ENCODE data around the gene MEMO1. TPM values are rescaled to one million over a fixed set of nuclear protein-coding genes. Genes with fewer than 3 reads are reported as not detected.
"Not testable (repeated sequence)": the region's sequence is repeated elsewhere in the genome, so short reads cannot be mapped to it uniquely, and the experiment has no call there.

Gene MEMO1
- total RNA-seq, 1 donor, result 37.6 TPM

DNA sequence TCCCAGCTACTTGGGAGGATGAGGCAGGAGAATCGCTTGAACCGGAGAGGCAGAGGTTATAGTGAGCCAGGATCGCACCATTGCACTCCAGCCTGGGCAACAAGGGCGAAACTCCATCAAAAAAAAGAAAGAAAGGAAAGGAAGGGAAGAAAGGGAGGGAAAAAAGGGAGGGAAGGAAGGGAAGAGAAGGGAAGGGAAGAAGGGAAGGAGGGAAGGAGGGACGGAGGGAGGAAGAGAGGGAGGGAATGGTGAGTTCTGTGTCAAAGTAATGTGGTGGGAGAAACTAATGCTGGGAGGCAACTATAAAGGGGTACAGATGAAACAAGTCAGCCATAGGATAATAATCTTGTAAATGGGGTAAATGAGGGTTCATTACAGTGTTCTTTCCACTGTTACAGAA, 45.7 kb downstream of the MEMO1 start:
- no peak for TF ChIP-seq CTCF (IDR thresholded peaks at IDR 0.05; ENCODE audit: extremely low read depth, low read depth, low read length)
- H3K4me3 ChIP-seq (ENCODE audit: insufficient read depth, low read length), result no peak overlapping the region
- H2AFZ ChIP-seq (ENCODE audit: low read length), result no peak overlapping the region
- H3K27me3 ChIP-seq (ENCODE audit: insufficient read depth, low read length), result no peaks in the 10 kb centered on the region
- no peaks in the 10 kb centered on the region for H3K36me3 ChIP-seq (ENCODE audit: insufficient read depth, low read length)
- H3K79me2 ChIP-seq (ENCODE audit: insufficient read depth, low read length), result peaks cover 77% of the 10 kb centered on the region
- no peak for DNase-seq (ENCODE audit: insufficient read length, low spot score, missing footprints)
- H3K4me1 ChIP-seq (ENCODE audit: insufficient read depth, low read length), result peaks cover 4% of the 10 kb centered on the region
- H3K27ac ChIP-seq (ENCODE audit: low read depth, low read length), result no peak overlapping the region
- H3K4me2 ChIP-seq (ENCODE audit: insufficient read depth, low read length), result no peak overlapping the region
- peaks cover 4% of the 10 kb centered on the region for H4K20me1 ChIP-seq (ENCODE audit: insufficient read depth, low read length)
- no peaks in the 10 kb centered on the region for H3K9me3 ChIP-seq (ENCODE audit: low read depth, low read length)

DNA sequence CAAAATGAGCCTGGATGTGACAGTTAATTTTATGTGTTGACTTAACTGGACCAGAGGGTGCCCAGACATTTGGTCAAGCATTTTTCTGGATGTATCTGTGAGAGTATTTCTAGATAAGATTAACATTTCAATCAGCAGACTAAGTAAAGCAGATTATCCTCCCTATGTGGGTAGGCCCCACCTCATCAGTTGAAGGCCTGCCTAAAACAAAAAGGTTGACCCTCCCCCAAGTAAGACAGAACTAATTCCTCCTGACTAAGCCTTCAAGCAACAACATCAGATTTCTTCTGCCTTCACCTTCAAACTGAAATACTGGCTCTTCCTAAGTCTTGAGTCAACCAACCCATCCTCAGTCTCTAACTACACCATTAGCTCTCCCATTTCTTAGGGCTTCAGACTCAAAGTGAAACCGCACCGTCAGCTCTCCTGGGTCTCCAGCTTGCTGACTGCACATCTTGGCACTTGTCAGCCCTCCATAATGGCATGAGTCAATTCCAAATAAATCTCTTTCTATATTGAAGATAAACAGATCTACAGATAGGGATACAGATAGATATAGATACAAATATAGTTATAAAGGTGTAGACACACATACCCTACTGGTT, 47.9 kb downstream of the MEMO1 start:
- no peak overlapping the region for H3K4me2 ChIP-seq (ENCODE audit: insufficient read depth, low read length)
- no peaks in the 10 kb centered on the region for H3K4me1 ChIP-seq (ENCODE audit: insufficient read depth, low read length)
- H3K79me2 ChIP-seq (ENCODE audit: insufficient read depth, low read length), result peaks cover 84% of the 10 kb centered on the region
- no peak overlapping the region for H2AFZ ChIP-seq (ENCODE audit: low read length)
- H3K9me3 ChIP-seq (ENCODE audit: low read depth, low read length), result no peaks in the 10 kb centered on the region
- DNase-seq (ENCODE audit: insufficient read length, low spot score, missing footprints), result peak; percentile 36
- H3K27ac ChIP-seq (ENCODE audit: low read depth, low read length), result no peak overlapping the region
- no peak overlapping the region for H3K4me3 ChIP-seq (ENCODE audit: insufficient read depth, low read length)
- no peaks in the 10 kb centered on the region for H3K36me3 ChIP-seq (ENCODE audit: insufficient read depth, low read length)
- peaks cover 3% of the 10 kb centered on the region for H4K20me1 ChIP-seq (ENCODE audit: insufficient read depth, low read length)
- no peak for TF ChIP-seq CTCF (IDR thresholded peaks at IDR 0.05; ENCODE audit: extremely low read depth, low read depth, low read length)
- H3K27me3 ChIP-seq (ENCODE audit: insufficient read depth, low read length), result no peaks in the 10 kb centered on the region

- TF ChIP-seq CTCF (IDR thresholded peaks at IDR 0.05; ENCODE audit: extremely low read depth, low read depth, low read length), result no peak
- no peaks in the 10 kb centered on the region for H3K9me3 ChIP-seq (ENCODE audit: low read depth, low read length)
- H3K4me3 ChIP-seq (ENCODE audit: insufficient read depth, low read length), result no peak overlapping the region
- no peak overlapping the region for H3K27ac ChIP-seq (ENCODE audit: low read depth, low read length)
- no peak overlapping the region for H3K4me2 ChIP-seq (ENCODE audit: insufficient read depth, low read length)
- peaks cover 7% of the 10 kb centered on the region for H4K20me1 ChIP-seq (ENCODE audit: insufficient read depth, low read length)
- H3K4me1 ChIP-seq (ENCODE audit: insufficient read depth, low read length), result no peaks in the 10 kb centered on the region
- no peak for DNase-seq (ENCODE audit: insufficient read length, low spot score, missing footprints)
- H3K36me3 ChIP-seq (ENCODE audit: insufficient read depth, low read length), result peaks cover 3% of the 10 kb centered on the region
- H3K27me3 ChIP-seq (ENCODE audit: insufficient read depth, low read length), result no peaks in the 10 kb centered on the region
- H3K79me2 ChIP-seq (ENCODE audit: insufficient read depth, low read length), result peaks cover 97% of the 10 kb centered on the region
- no peak overlapping the region for H2AFZ ChIP-seq (ENCODE audit: low read length)
These were observed 52.6 kb downstream of the MEMO1 start for GRCh38 chr2:31958140-31958717.

DNA sequence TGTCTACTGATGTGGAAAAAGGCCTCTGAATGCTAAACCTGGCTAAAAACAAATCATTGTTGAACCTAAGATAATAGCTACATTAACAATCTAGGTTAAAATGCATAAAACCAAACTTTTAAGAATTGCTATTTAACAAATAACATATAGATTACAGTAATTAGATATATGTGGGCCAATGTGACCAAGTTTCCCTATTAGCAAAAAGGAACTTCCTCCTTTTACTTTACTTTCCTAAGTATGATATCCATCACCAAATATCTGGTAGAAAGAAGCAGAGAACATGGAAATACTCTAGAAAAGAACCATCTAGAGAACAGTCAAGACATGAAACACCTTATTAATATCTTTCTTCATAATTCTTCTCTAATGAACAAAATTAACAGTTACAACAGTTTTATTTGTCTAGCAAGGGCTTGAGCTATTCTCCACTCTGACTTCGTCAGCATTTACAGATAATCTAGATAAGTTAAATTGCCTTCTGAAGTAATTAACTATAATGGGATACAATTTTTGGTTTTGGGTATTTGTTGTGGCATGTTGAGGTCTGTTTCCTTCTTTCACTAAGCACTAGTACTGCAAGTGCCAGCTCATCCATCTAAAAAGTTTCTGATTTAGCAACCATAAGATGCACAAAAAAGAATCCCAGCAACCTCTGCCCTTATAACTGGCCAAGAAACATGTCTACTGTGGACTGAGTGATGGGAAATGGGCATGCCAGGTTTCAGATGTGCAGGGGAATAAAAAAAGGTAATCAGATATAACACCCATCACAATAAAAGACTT, 53.3 kb downstream of the MEMO1 start:
- Histone ChIP-seq H2AFZ (ENCODE audit: low read length) (no peak overlapping the region), H3K4me3 (ENCODE audit: insufficient read depth, low read length) (no peak overlapping the region), H3K9me3 (ENCODE audit: low read depth, low read length) (no peaks in the 10 kb centered on the region), H3K27me3 (ENCODE audit: insufficient read depth, low read length) (no peaks in the 10 kb centered on the region), H3K4me2 (ENCODE audit: insufficient read depth, low read length) (no peak overlapping the region), H4K20me1 (ENCODE audit: insufficient read depth, low read length) (peaks cover 7% of the 10 kb centered on the region), H3K27ac (ENCODE audit: low read depth, low read length) (no peak overlapping the region), H3K4me1 (ENCODE audit: insufficient read depth, low read length) (no peaks in the 10 kb centered on the region), H3K36me3 (ENCODE audit: insufficient read depth, low read length) (peaks cover 3% of the 10 kb centered on the region), H3K79me2 (ENCODE audit: insufficient read depth, low read length) (peaks cover 90% of the 10 kb centered on the region)
- TF ChIP-seq CTCF (IDR thresholded peaks at IDR 0.05; ENCODE audit: extremely low read depth, low read depth, low read length), result no peak
- no peak for DNase-seq (ENCODE audit: insufficient read length, low spot score, missing footprints)

DNA sequence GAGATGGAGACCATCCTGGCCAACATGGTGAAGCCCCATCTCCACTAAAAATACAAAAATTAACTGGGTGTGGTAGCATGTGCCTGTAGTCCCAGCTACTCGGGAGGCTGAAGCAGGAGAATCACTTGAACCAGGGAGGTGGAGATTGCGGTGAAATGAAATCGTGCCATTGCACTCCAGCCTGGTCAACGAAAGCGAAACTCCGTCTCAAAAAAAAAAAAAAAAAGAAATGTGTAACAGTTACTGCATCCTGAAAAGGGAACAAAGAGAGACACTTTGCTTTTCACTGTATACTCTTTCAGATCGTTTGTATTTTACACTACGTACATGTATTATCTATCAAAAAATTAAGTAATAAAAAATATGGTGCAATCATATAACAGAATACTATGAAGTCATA, 53.9 kb downstream of the MEMO1 start:
- not testable (repeated sequence) for H2AFZ ChIP-seq (ENCODE audit: low read length); H3K27ac ChIP-seq (ENCODE audit: low read depth, low read length); H4K20me1 ChIP-seq (ENCODE audit: insufficient read depth, low read length); DNase-seq (ENCODE audit: insufficient read length, low spot score, missing footprints); H3K9me3 ChIP-seq (ENCODE audit: low read depth, low read length); H3K36me3 ChIP-seq (ENCODE audit: insufficient read depth, low read length); H3K4me3 ChIP-seq (ENCODE audit: insufficient read depth, low read length); H3K4me2 ChIP-seq (ENCODE audit: insufficient read depth, low read length); H3K27me3 ChIP-seq (ENCODE audit: insufficient read depth, low read length); H3K4me1 ChIP-seq (ENCODE audit: insufficient read depth, low read length)
- peaks cover 88% of the 10 kb centered on the region for H3K79me2 ChIP-seq (ENCODE audit: insufficient read depth, low read length)
